Subcutaneous abdominal adipose tissue (tissue), 5 donors: Measurements from ENCODE around the gene SLC30A5.

Experiments
- H3K27ac ChIP-seq: one replicate; pipeline ENCODE4 v1.7.0; 2013; ENCODE audit warnings: low read depth, mild to moderate bottlenecking, inconsistent platforms, low read length, moderate library complexity
- H3K27me3 ChIP-seq, 5 donors: one replicate each; pipeline ENCODE4 v1.7.0; 2013; ENCODE audit warnings: low read length in 5 of 5, inconsistent platforms in 1 of 5; ENCODE audit not compliant: control insufficient read depth in 5 of 5, insufficient read depth in 4 of 5
- H3K36me3 ChIP-seq, 5 donors: one replicate each; pipeline ENCODE4 v1.7.0; 2013; ENCODE audit warnings: low read length in 5 of 5; ENCODE audit not compliant: control insufficient read depth in 5 of 5, insufficient read depth in 5 of 5
- H3K4me1 ChIP-seq, 5 donors: one replicate each; pipeline ENCODE4 v1.7.0; 2013; ENCODE audit warnings: low read length in 5 of 5, mild to moderate bottlenecking in 3 of 5, moderate library complexity in 1 of 5; ENCODE audit not compliant: control insufficient read depth in 5 of 5, insufficient read depth in 5 of 5
- H3K4me3 ChIP-seq, 5 donors: one replicate each; pipeline ENCODE4 v1.7.0; 2013; ENCODE audit warnings: low read length in 5 of 5, low read depth in 1 of 5
- H3K9ac ChIP-seq, 5 donors: one replicate each; pipeline ENCODE4 v1.7.0; 2013; ENCODE audit warnings: low read length in 5 of 5, mild to moderate bottlenecking in 4 of 5, moderate library complexity in 3 of 5
- H3K9me3 ChIP-seq, 5 donors: one replicate each; pipeline ENCODE4 v1.7.0; 2013; ENCODE audit warnings: low read length in 5 of 5; ENCODE audit not compliant: control insufficient read depth in 5 of 5
- donor health status: healthy.
- donor health status: healthy.
- donor health status: healthy.
- donor health status: healthy.
- donor health status: healthy.

Gene SLC30A5

DNA sequence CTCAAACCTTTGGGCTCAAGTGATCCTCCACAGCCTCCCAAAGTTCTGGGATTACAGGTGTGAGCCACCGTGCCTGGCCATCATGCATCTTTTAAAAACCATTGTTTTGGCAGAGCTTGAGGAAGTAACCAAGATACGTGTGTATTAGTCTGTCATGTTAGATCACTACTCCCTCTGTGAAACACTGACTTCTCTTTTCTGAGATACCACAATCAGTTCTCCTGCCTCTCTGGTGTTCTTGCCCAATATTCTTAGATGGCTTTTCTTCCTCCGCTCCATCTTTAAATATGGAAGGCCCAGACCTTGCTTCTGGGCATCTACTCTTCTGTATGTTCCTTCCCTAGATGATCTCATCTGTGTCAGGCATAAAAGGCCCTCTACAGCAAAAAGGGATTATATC, 58.9 kb downstream of the SLC30A5 start:
- no peak overlapping the region for H3K27ac ChIP-seq
- H3K4me3 ChIP-seq = no peak overlapping the region
- H3K9me3 ChIP-seq = no peaks in the 10 kb centered on the region
- H3K4me1 ChIP-seq = no peaks in the 10 kb centered on the region
- no peak overlapping the region for H3K9ac ChIP-seq
- no peaks in the 10 kb centered on the region for H3K27me3 ChIP-seq
- no peaks in the 10 kb centered on the region for H3K36me3 ChIP-seq

DNA sequence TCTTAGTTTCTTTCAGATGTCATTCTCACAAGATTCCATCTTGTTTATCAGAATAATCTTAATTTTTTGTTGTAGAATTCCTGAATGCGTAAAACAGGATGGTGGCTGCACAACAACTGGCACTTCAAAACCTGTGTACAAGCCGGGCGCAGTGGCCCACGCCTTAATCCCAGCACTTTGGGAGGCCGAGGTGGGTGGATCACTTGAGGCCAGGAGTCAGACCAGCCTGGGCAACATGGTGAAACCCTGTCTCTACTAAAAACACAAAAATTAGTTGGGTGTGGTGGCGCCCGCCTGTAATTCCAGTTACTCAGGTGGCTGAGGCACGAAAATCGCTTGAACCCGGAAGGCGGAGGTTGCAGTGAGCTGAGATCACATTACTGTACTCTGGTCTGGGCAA, 62.6 kb downstream of the SLC30A5 start:
- Histone ChIP-seq H3K27me3 (no peaks in the 10 kb centered on the region), H3K27ac (no peak overlapping the region), H3K36me3 (no peaks in the 10 kb centered on the region), H3K9ac (no peak overlapping the region), H3K9me3 (no peaks in the 10 kb centered on the region), H3K4me1 (no peaks in the 10 kb centered on the region), H3K4me3 (no peak overlapping the region)

DNA sequence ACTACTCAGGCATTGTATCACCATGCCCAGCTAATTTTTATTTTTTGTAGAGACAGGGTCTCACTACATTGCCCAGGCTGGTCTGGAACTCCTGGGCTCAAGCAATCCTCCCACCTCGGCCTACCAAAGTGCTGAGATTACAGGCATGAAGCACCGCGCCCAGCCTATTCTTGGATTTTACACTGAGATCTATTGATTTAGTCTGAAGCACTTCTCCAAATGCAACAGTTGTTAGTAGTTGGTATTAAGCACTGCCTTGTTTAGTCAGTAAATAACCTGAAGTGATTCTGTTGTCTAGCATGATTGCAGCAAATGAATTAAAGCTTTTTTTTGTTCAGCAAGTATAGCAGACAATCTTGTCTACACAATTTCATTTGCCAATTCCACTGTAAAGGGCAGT, 64.2 kb downstream of the SLC30A5 start:
- no peaks in the 10 kb centered on the region for H3K36me3 ChIP-seq
- no peak overlapping the region for H3K27ac ChIP-seq
- no peak overlapping the region for H3K4me3 ChIP-seq
- no peaks in the 10 kb centered on the region for H3K9me3 ChIP-seq
- H3K27me3 ChIP-seq = no peaks in the 10 kb centered on the region
- H3K4me1 ChIP-seq = no peaks in the 10 kb centered on the region
- H3K9ac ChIP-seq = no peak overlapping the region

DNA sequence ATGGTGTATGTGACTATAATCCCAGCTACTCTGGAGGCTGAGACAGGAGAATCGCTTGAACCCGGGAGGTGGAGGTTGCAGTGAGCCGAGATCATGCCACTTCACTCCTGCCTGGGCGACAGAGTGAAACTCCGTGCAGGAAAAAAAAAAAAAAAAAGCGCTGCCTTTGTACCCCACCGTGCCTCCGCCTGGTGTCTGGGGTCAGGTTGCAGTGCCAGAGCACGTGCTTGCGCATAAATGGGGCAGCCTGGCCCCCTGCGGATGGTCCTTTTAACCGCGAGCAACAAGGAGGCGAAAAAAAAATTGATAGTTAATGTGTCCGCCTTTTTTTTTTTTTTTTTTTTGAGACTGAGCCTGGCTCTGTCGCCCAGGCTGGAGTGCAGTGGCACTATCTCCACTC, 66.8 kb downstream of the SLC30A5 start:
- Histone ChIP-seq H3K4me3 (no peak overlapping the region), H3K27ac (no peak overlapping the region), H3K9me3 (no peaks in the 10 kb centered on the region), H3K36me3 (no peaks in the 10 kb centered on the region), H3K27me3 (no peaks in the 10 kb centered on the region), H3K9ac (no peak overlapping the region), H3K4me1 (peaks cover 0 to under 1% (median 0%) of the 10 kb centered on the region in 5 donors)

DNA sequence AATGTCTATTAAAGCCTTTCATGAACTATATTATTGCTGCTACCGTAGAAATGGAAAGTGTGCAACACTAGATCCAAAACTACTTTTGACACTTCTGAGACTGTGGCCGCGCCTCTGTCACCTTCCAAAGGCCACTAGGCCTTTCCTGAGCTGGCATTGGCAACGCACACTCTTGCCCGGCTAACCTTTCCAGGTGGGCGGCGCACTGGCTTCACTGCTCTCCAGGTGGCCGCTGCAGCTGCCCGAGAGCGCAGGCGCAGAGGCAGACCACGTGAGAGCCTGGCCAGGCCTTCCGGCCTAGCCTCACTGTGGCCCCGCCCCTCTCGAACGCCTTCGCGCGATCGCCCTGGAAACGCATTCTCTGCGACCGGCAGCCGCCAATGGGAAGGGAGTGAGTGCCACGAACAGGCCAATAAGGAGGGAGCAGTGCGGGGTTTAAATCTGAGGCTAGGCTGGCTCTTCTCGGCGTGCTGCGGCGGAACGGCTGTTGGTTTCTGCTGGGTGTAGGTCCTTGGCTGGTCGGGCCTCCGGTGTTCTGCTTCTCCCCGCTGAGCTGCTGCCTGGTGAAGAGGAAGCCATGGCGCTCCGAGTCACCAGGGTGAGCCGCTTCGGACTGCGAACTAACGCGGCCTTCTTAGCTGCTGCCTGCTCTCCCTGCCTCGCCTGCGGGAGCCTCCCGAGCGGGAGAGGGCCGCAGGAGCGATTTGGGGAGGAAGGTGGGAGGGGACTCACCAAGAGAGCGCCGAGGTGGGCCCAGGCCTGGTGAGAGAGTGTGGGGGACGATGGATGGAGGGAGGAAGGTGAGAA, 73.1 kb downstream of the SLC30A5 start, which contains the start of gene CCNB1:
Gene CCNB1, plus strand, starts transcription at position 465 of the 807 bp plus-strand sequence. Its CDS starts 113 bp downstream, at position 578.
- Histone ChIP-seq H3K9ac (peak within 1 kb of the TSS; percentile 52 to 96 (median 88)), H3K36me3 (peaks cover 0 to 6% (median 4%) of the 10 kb centered on the region in 5 donors), H3K27me3 (no peaks in the 10 kb centered on the region), H3K4me1 (peaks cover 0 to 21% (median 18%) of the 10 kb centered on the region in 5 donors), H3K4me3 (peak within 1 kb of the TSS; percentile 84 to 98 (median 87)), H3K9me3 (no peaks in the 10 kb centered on the region), H3K27ac (peak within 1 kb of the TSS; percentile 27)

DNA sequence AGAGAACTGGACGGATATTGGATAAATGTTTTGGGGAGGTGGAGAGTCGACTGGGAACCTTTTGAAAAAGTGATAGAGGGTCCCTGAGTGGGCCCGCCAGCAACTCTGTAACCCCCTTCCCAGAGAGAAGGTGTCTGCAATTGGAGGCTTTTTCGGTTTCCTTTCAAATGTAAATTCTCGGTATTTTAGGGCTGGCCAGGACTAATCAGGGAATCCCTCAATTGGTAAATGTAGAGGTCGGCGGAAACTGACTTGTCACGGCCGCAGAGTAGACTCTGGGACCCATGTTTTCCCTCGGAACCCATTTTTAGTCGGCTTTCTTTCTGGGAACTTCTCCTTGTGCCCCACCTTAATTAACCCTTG, 73.7 kb downstream of the SLC30A5 start:
- no peaks in the 10 kb centered on the region for H3K27me3 ChIP-seq
- peak overlapping the region; percentile 27 for H3K27ac ChIP-seq
- peak overlapping the region; percentile 52 to 96 (median 88) for H3K9ac ChIP-seq
- H3K9me3 ChIP-seq = no peaks in the 10 kb centered on the region
- H3K4me3 ChIP-seq = peak overlapping the region; percentile 79 to 98 (median 87)
- H3K4me1 ChIP-seq = peaks cover 0 to 21% (median 18%) of the 10 kb centered on the region in 5 donors
- H3K36me3 ChIP-seq = peaks cover 0 to 10% (median 4%) of the 10 kb centered on the region in 5 donors

DNA sequence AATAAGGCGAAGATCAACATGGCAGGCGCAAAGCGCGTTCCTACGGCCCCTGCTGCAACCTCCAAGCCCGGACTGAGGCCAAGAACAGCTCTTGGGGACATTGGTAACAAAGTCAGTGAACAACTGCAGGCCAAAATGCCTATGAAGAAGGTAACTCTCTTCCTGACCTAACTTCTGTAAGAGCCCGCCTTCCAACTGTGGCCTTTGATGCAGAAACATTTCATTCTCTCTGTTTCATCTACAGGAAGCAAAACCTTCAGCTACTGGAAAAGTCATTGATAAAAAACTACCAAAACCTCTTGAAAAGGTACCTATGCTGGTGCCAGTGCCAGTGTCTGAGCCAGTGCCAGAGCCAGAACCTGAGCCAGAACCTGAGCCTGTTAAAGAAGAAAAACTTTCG, 74.1 kb downstream of the SLC30A5 start:
- Histone ChIP-seq H3K36me3 (peaks cover 0 to 10% (median 4%) of the 10 kb centered on the region in 5 donors), H3K4me3 (peak overlapping the region; percentile 79 to 98 (median 87)), H3K9ac (peak overlapping the region in 4 of 5 donors; percentile 76 to 96 (median 90)), H3K4me1 (peaks cover 0 to 21% (median 18%) of the 10 kb centered on the region in 5 donors), H3K9me3 (no peaks in the 10 kb centered on the region), H3K27me3 (no peaks in the 10 kb centered on the region), H3K27ac (no peak overlapping the region)

DNA sequence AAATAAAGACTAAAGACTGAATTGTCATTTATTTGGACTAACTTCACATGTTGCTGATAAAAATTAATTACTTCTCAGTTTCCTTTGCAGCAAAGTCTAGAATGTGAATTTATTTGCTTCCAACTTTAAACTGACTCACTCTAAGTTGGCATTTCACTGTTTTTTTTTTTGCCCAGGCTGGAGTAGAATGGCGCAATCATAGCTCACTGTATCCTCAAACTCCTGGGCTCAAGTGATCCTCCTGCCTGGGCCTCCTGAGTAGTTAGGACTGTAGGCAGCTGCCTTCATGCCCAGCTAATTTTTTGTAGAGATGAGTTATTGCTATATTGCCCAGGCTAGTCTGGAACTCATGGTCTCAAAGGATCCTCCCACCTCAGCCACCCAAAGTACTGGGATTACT, 76.7 kb downstream of the SLC30A5 start:
- no peaks in the 10 kb centered on the region for H3K27me3 ChIP-seq
- peaks cover 4 to 24% (median 13%) of the 10 kb centered on the region in 5 donors for H3K36me3 ChIP-seq
- no peak overlapping the region for H3K4me3 ChIP-seq
- H3K9me3 ChIP-seq = no peaks in the 10 kb centered on the region
- peaks cover 0 to 21% (median 18%) of the 10 kb centered on the region in 5 donors for H3K4me1 ChIP-seq
- no peak overlapping the region for H3K9ac ChIP-seq
- H3K27ac ChIP-seq = no peak overlapping the region

DNA sequence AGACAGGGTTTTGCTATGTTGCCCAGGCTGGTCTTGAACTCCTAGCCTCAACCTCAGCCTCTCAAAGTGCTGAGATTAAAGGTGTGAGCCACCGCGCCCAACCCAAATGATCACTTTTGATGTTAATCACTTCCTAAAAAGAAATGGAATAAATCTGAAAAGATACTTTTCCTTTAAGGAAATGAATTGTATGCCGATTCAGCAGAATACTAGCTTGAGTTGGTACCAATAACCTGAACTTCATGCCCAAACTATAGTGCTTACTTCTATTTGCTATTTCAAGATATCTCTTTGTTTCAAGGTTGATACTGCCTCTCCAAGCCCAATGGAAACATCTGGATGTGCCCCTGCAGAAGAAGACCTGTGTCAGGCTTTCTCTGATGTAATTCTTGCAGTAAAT, 77.2 kb downstream of the SLC30A5 start:
- Histone ChIP-seq H3K9me3 (no peaks in the 10 kb centered on the region), H3K27ac (no peak overlapping the region), H3K9ac (no peak overlapping the region), H3K4me1 (peaks cover 0 to 18% (median 17%) of the 10 kb centered on the region in 5 donors), H3K4me3 (no peak overlapping the region), H3K36me3 (peaks cover 4 to 24% (median 15%) of the 10 kb centered on the region in 5 donors), H3K27me3 (no peaks in the 10 kb centered on the region)
